Left lung (tissue), 10 donors: ENCODE data around the gene KCNMB2. TPM values are rescaled to one million over a fixed set of nuclear protein-coding genes. Genes with fewer than 3 reads are reported as not detected.
"Not testable (repeated sequence)": the region's sequence is repeated elsewhere in the genome, so short reads cannot be mapped to it uniquely, and the experiment has no call there.

ENCODE experiments used
- ATAC-seq: fragments of 200-7000 bp; cut with Tn5 transposase; one replicate; pipeline ENCODE4 v1.9.1; 2020; ENCODE audit warnings: moderate library complexity
- DNase-seq, 4 donors: peaks; one replicate each; pipeline ENCODE4 v3.0.0-alpha.2; 2013 to 2020
- H3K27ac ChIP-seq, 2 donors: fragments of 200-600 bp; sonication (generic) in 1 of 2; one replicate each; pipeline versions ENCODE4 v1.5.0 to v1.8.0; 2020 to 2021
- H3K27me3 ChIP-seq, 2 donors: fragments of 200-600 bp; sonication (generic) in 1 of 2; one replicate each; pipeline versions ENCODE4 v1.5.0 to v1.8.0; 2020 to 2021
- H3K36me3 ChIP-seq, 2 donors: fragments of 200-600 bp; sonication (generic) in 1 of 2; one replicate each; pipeline versions ENCODE4 v1.5.0 to v1.8.0; 2020 to 2021
- H3K4me1 ChIP-seq, 2 donors: fragments of 200-600 bp; one replicate each; pipeline ENCODE4 v1.8.0; 2021
- H3K4me3 ChIP-seq, 2 donors: fragments of 200-600 bp; sonication (generic) in 1 of 2; one replicate each; pipeline versions ENCODE4 v1.5.0 to v1.8.0; 2020 to 2021; ENCODE audit warnings: mild to moderate bottlenecking in 1 of 2
- H3K9me3 ChIP-seq, 2 donors: fragments of 200-600 bp; sonication (generic) in 1 of 2; one replicate each; pipeline versions ENCODE4 v1.5.0 to v1.8.0; 2020 to 2021
- CTCF ChIP-seq, 2 donors: fragments of 200-600 bp; sonication (generic) in 1 of 2; IDR thresholded peaks; one replicate each; pipeline versions ENCODE4 v1.5.0 to v1.8.0; 2021; ENCODE audit warnings: antibody characterized with exemption in 2 of 2
- intact Hi-C, 2 donors: fragments of 100-400 bp; cut with DNase I; formaldehyde crosslinking; loops; one replicate each; pipeline versions ENCODE4 v1.11.2 to v1.14.2; 2022
- polyA plus RNA-seq, 6 donors: library from polyadenylated mRNA; unstranded; fragments of 120-200 nt; gene quantifications; one replicate each; pipeline ENCODE4 v1.2.1, GENCODE V29; 2013; ENCODE audit not compliant: insufficient read length in 6 of 6
- total RNA-seq, 2 donors: library from RNA; stranded (reverse); fragmentation: NEBNext Ultra II Directional; extraction: Animal tissue kit (Norgen Biotek cat#: 25700); gene quantifications; one replicate each; pipeline ENCODE4 v1.2.1, GENCODE V29; 2021
- donor health status: DM: no; HTN: yes; CAD: no.
- donor health status: DM: no; HTN: no; CAD: no.

The KCNMB2 gene
- total and polyA plus RNA-seq, 8 donors = 0.45 to 16.9 (median 12.1) TPM

DNA sequence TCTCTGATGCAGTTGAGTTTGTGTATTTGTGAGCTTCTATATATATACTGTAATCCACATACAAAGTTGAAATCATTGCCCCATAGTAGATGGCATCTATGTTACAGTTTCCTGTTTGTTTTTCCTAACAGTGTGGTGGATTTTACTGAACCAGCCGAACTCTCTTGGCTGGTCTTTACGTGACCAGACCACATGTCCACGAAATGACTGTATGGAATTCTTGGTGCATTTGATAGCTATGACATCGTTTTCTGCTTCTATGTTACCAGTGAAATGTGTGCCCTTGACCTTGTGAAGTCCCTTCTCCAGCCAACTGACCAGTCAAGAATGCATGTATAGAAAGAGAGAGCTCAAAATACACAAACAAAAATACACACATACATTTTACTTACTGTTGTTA is 1.8 kb downstream of the KCNMB2 start:
- TF ChIP-seq CTCF (IDR thresholded peaks at IDR 0.05) = no peak
- peaks cover 3 to 31% of the 10 kb centered on the region in 2 donors for H3K27me3 ChIP-seq
- intact Hi-C loops = no loop called here
- no peaks in the 10 kb centered on the region for H3K9me3 ChIP-seq
- no peaks in the 10 kb centered on the region for H3K4me1 ChIP-seq
- no peak overlapping the region for H3K27ac ChIP-seq
- no peak for ATAC-seq
- no peak for DNase-seq
- no peaks in the 10 kb centered on the region for H3K36me3 ChIP-seq
- H3K4me3 ChIP-seq = no peak overlapping the region

DNA sequence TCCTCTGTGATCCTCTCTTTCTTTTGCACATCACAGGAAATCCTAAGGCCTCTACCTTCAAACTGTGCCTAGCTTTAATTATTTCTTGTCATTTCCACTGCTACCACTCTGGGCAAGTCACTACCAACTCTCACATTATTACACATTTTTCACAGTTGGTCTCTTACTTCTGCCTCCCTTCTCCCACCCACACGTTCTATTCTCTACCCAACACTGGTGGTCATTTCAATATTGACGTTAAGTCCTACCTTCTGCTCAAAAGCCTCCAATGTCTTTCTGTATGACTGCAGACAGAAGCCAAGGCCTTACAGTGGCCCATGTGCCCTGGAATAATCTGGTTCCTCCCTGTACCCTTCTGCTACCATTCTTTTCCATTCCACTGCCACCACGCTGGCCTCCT is 3.9 kb downstream of the KCNMB2 start:
- Histone ChIP-seq H3K27ac (no peak overlapping the region), H3K4me3 (no peak overlapping the region), H3K9me3 (no peaks in the 10 kb centered on the region), H3K27me3 (peaks cover 3 to 26% of the 10 kb centered on the region in 2 donors), H3K36me3 (no peaks in the 10 kb centered on the region), H3K4me1 (no peaks in the 10 kb centered on the region)
- ATAC-seq = no peak
- no peak for DNase-seq
- TF ChIP-seq CTCF (IDR thresholded peaks at IDR 0.05) = no peak
- intact Hi-C loops = no loop called here

DNA sequence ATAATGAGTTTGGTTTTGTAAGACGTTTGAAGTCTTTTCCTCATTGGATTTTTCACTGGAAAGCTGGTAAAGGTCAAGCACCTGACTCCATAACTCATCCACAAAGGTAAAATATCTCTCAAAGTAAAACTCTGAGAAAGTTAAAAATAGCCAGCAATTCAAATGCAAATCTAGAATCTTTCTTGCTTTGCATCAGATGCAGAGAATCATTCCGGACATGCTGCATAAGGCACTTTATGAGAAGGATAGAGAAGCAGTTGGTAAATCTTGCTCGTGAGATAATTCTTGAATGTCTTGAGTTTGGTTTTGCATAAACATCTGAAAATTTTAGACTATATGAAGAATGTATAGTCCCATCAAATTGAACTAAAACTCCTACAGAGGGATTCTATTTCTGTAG is 9.1 kb downstream of the KCNMB2 start:
- Histone ChIP-seq H3K4me3 (no peak overlapping the region), H3K9me3 (no peaks in the 10 kb centered on the region), H3K4me1 (no peaks in the 10 kb centered on the region), H3K27ac (no peak overlapping the region), H3K36me3 (no peaks in the 10 kb centered on the region), H3K27me3 (no peaks in the 10 kb centered on the region)
- ATAC-seq (no peak), DNase-seq (no peak)
- intact Hi-C loops = no loop called here
- no peak for TF ChIP-seq CTCF (IDR thresholded peaks at IDR 0.05)

DNA sequence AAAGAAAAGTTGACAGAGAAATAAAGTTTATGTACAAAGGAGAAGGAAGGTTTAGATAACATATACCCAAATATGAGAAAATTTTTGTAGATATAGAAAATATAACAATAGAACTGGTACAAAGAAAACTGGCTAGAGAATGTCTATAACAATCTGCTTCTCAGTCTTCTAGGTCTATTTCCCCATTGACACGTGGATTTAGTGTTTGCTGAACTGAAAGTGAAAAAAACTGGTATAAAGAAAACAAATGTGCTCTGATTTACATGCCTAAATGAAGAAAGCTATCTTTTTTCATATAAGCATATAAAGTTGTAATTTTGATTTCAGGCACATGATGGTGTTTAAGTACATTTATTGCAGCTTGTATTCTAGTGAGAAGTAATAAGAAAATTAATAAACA is 9.8 kb downstream of the KCNMB2 start:
- no peaks in the 10 kb centered on the region for H3K27me3 ChIP-seq
- no peaks in the 10 kb centered on the region for H3K9me3 ChIP-seq
- ATAC-seq (no peak), DNase-seq (no peak)
- no peaks in the 10 kb centered on the region for H3K4me1 ChIP-seq
- no peak overlapping the region for H3K4me3 ChIP-seq
- intact Hi-C loops = no loop called here
- no peak for TF ChIP-seq CTCF (IDR thresholded peaks at IDR 0.05)
- no peaks in the 10 kb centered on the region for H3K36me3 ChIP-seq
- no peak overlapping the region for H3K27ac ChIP-seq

DNA sequence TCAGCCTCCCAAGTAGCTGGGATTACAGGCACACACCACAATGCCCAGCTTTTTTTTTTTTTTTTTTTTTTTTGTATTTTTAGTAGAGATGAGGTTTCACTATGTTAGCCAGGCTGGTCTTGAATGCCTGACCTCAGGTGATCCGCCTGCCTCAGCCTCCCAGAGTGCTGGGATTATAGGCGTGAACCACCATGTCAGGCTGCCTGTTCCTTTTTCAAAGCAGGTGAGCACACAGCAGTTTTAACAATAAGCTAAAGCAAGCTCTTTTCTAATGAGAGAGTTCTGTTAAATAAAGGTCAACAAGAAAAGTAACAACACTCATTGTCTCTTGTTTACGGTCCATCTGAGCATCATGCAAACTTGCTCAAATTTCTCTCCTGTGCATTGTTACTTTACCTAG is 13.2 kb downstream of the KCNMB2 start:
- H3K27ac ChIP-seq, DNase-seq, ATAC-seq, H3K4me3 ChIP-seq, H3K36me3 ChIP-seq, H3K9me3 ChIP-seq, H3K4me1 ChIP-seq, intact Hi-C loops, H3K27me3 ChIP-seq: not testable (repeated sequence)

DNA sequence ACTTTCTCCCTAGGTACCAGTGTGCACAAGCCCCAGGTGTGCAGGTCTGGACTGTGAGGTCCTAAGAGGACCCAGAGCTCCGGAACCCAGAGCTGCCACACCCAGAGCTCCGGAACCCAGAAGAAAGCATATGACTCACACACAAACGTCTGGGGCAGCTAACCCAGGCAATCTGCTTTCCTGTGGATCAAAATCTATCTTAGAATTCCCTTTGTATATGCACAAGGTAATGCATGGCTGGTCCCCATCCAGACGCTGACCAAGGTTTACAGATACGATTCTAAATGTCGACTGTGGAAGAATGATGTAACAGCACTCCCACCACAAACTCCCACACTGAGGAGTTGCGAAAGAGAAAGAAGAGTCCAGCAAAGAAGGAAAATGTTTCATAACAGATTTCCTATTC is 15.7 kb downstream of the KCNMB2 start:
- Histone ChIP-seq H3K4me3 (no peak overlapping the region), H3K27me3 (no peaks in the 10 kb centered on the region), H3K4me1 (no peaks in the 10 kb centered on the region), H3K36me3 (no peaks in the 10 kb centered on the region), H3K9me3 (no peaks in the 10 kb centered on the region), H3K27ac (no peak overlapping the region)
- ATAC-seq = peak; percentile 21
- no peak for DNase-seq
- intact Hi-C loops = no loop called here
- TF ChIP-seq CTCF (IDR thresholded peaks at IDR 0.05) = no peak
